ENCODE measurements around the gene LRRC23. TPM values are rescaled to one million over a fixed set of nuclear protein-coding genes. Genes with fewer than 3 reads are reported as not detected.

Gene LRRC23
- polyA plus RNA-seq, 3 donors, result 4.9 to 6.8 (median 5.1) TPM

DNA sequence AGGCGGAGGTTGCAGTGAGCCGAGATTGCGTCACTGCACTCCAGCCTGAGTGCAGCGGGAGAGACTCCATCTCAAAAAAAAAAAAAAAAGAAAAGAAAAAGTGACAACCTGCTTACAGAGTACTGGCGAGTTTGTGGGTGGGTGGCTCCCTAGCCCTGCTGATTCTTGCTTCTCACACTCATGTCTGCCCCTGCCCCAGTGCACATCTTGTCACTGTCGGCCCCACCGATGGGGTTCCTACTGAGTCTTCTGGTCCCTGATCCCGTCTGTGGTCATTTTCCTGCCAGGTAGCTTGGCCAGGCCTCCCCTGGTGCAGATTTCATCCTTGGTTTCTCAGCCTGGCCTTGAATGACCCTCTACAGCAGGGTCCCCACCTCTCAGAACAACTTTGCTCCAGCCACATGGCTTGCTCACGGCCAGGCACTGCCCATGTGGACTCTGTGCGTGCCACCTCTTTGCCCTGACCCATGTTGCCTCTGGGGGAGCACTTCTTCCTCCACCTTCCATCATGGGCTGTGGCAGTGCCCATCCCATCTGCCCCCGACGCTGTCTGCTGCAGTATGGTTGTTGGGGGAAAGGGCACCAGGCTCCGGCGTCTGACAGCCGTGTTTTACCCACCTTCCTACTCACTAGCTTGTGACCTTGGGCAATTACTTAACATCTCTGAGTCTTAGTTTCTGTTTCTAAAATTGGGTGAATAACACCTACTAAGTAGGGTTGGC is 44.4 kb downstream of the LRRC23 start:
- H3K27me3 Mint-ChIP-seq (ENCODE audit: low read depth in 3 of 3), result peaks cover 0 to 2% (median 0%) of the 10 kb centered on the region in 3 donors
- H3K9ac ChIP-seq (ENCODE audit: insufficient read depth, low read length, poor library complexity, severe bottlenecking), result peak overlapping the region; percentile 16
- H3K79me2 ChIP-seq (ENCODE audit: insufficient read depth, low read length), result peaks cover 51% of the 10 kb centered on the region
- H3K27me3 ChIP-seq (ENCODE audit: control insufficient read depth in 2 of 2, insufficient read depth in 2 of 2, low read length in 2 of 2), result no peaks in the 10 kb centered on the region
- H2AFZ ChIP-seq (ENCODE audit: insufficient read depth, low read depth, low read length, poor library complexity, severe bottlenecking), result peak overlapping the region; percentile 53
- no peaks in the 10 kb centered on the region for H3K9me3 ChIP-seq (replicated peaks in 1 of 2; ENCODE audit: control insufficient read depth in 1 of 2, insufficient read depth in 1 of 2, low read length in 2 of 2)
- H3K4me1 ChIP-seq (ENCODE audit: control insufficient read depth in 1 of 2, insufficient read depth in 2 of 2, low read length in 2 of 2), result peaks cover 74 to 82% of the 10 kb centered on the region in 2 donors
- H3K4me1 Mint-ChIP-seq, result peaks cover 71% of the 10 kb centered on the region
- peak overlapping the region; percentile 87 to 96 (median 91) for H3K27ac Mint-ChIP-seq
- intact Hi-C loops (cut with micrococcal nuclease), result no loop called here
- WGBS (ENCODE audit: insufficient coverage), result 61% methylated on average over 6 of the region's 15 CpGs
- H3K36me3 Mint-ChIP-seq, result peaks cover 15 to 22% of the 10 kb centered on the region in 2 donors
- DNase-seq, result peak; percentile 69 to 82 (median 77)
- H4K20me1 ChIP-seq (ENCODE audit: insufficient read depth, low read length), result peaks cover 28% of the 10 kb centered on the region
- H3K4me3 ChIP-seq (replicated peaks in 1 of 3; ENCODE audit: low read depth in 2 of 3, low read length in 3 of 3), result peak overlapping the region in 2 of 3 experiments; percentile 6 to 60
- TF ChIP-seq, protein P1, sequence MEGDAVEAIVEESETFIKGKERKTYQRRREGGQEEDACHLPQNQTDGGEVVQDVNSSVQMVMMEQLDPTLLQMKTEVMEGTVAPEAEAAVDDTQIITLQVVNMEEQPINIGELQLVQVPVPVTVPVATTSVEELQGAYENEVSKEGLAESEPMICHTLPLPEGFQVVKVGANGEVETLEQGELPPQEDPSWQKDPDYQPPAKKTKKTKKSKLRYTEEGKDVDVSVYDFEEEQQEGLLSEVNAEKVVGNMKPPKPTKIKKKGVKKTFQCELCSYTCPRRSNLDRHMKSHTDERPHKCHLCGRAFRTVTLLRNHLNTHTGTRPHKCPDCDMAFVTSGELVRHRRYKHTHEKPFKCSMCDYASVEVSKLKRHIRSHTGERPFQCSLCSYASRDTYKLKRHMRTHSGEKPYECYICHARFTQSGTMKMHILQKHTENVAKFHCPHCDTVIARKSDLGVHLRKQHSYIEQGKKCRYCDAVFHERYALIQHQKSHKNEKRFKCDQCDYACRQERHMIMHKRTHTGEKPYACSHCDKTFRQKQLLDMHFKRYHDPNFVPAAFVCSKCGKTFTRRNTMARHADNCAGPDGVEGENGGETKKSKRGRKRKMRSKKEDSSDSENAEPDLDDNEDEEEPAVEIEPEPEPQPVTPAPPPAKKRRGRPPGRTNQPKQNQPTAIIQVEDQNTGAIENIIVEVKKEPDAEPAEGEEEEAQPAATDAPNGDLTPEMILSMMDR (IDR thresholded peaks at IDR 0.05), result peak; percentile 48
- H3K4me2 ChIP-seq (replicated peaks; ENCODE audit: extremely low read depth, low read length, poor library complexity, severe bottlenecking), result peak overlapping the region; percentile 67
- H3K4me3 Mint-ChIP-seq, result peak overlapping the region; percentile 68 to 81
- H3K9me3 Mint-ChIP-seq, result peaks cover 0 to 3% (median 0%) of the 10 kb centered on the region in 7 donors
- H3K36me3 ChIP-seq (replicated peaks in 1 of 2; ENCODE audit: control insufficient read depth in 1 of 2, insufficient read depth in 2 of 2, low read length in 2 of 2), result peaks cover 12 to 14% of the 10 kb centered on the region in 2 donors
- peak overlapping the region; percentile 67 to 70 for H3K27ac ChIP-seq (ENCODE audit: low read depth in 1 of 2, low read length in 2 of 2)

DNA sequence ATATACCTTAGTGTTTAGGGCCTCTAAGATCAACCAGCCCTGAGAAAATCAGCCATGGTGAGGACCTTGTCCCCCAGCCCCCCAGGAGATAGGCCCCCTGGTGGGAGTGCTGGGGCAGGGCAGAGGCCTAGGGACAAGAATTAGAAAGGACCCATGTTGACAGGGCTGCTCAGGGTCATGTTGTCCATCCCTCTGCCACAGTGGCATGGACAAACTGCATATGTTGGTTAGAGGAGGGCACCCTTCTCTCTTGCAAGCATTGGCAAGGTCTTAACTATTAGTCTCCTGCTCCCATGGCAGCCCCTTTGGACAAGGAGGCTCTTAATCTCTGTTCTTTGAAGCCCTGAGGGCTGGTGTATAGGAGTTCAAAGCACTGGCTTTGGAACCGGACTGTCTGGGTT is 45.8 kb downstream of the LRRC23 start:
- no peak for DNase-seq
- peaks cover 23 to 27% of the 10 kb centered on the region in 2 donors for H3K36me3 ChIP-seq (replicated peaks in 1 of 2; ENCODE audit: control insufficient read depth in 1 of 2, insufficient read depth in 2 of 2, low read length in 2 of 2)
- peaks cover 0 to 3% (median 0%) of the 10 kb centered on the region in 3 donors for H3K27me3 Mint-ChIP-seq (ENCODE audit: low read depth in 3 of 3)
- H4K20me1 ChIP-seq (ENCODE audit: insufficient read depth, low read length), result peaks cover 41% of the 10 kb centered on the region
- H3K27ac Mint-ChIP-seq, result peak overlapping the region; percentile 87 to 98 (median 96)
- H3K4me2 ChIP-seq (replicated peaks; ENCODE audit: extremely low read depth, low read length, poor library complexity, severe bottlenecking), result peak overlapping the region; percentile 92
- intact Hi-C loops (cut with micrococcal nuclease), result loop anchor here in 1 of 2 donors (5.0 to 10.0 kb wide), 2 partner anchors 67 to 416 kb away; partner anchors contain the start of genes GAPDH and LPCAT3
- H3K9me3 Mint-ChIP-seq, result peaks cover 0 to 2% (median 0%) of the 10 kb centered on the region in 7 donors
- H3K36me3 Mint-ChIP-seq, result peaks cover 26 to 35% of the 10 kb centered on the region in 2 donors
- no peaks in the 10 kb centered on the region for H3K27me3 ChIP-seq (ENCODE audit: control insufficient read depth in 2 of 2, insufficient read depth in 2 of 2, low read length in 2 of 2)
- H3K4me3 ChIP-seq (replicated peaks in 1 of 3; ENCODE audit: low read depth in 2 of 3, low read length in 3 of 3), result peak overlapping the region in 2 of 3 experiments; percentile 98 to 99
- H3K79me2 ChIP-seq (ENCODE audit: insufficient read depth, low read length), result peaks cover 65% of the 10 kb centered on the region
- 29% methylated on average over 1 of the region's 1 CpG for WGBS (ENCODE audit: insufficient coverage)
- no peak overlapping the region for H3K9ac ChIP-seq (ENCODE audit: insufficient read depth, low read length, poor library complexity, severe bottlenecking)
- TF ChIP-seq, protein P1 (IDR thresholded peaks at IDR 0.05), result peak; percentile 3
- no peaks in the 10 kb centered on the region for H3K9me3 ChIP-seq (replicated peaks in 1 of 2; ENCODE audit: control insufficient read depth in 1 of 2, insufficient read depth in 1 of 2, low read length in 2 of 2)
- peak overlapping the region; percentile 87 to 95 for H3K27ac ChIP-seq (ENCODE audit: low read depth in 1 of 2, low read length in 2 of 2)
- H3K4me1 ChIP-seq (ENCODE audit: control insufficient read depth in 1 of 2, insufficient read depth in 2 of 2, low read length in 2 of 2), result peaks cover 74 to 82% of the 10 kb centered on the region in 2 donors
- peak overlapping the region; percentile 97 to 99 for H3K4me3 Mint-ChIP-seq
- H3K4me1 Mint-ChIP-seq, result peaks cover 71% of the 10 kb centered on the region
- peak overlapping the region; percentile 48 for H2AFZ ChIP-seq (ENCODE audit: insufficient read depth, low read depth, low read length, poor library complexity, severe bottlenecking)

Data from CD14-positive monocyte (primary cell).